Measurements from ENCODE around the gene UNC93A. TPM values are rescaled to one million over a fixed set of nuclear protein-coding genes. Genes with fewer than 3 reads are reported as not detected.

UNC93A gene
- total and polyA plus RNA-seq, 3 donors from 2014 or later: 0.39 TPM; not detected in 2

- no peak overlapping the region for H3K27ac ChIP-seq
- H3K36me3 ChIP-seq (ENCODE audit: low read depth, missing control alignments): no peaks in the 10 kb centered on the region
- TF ChIP-seq CTCF (IDR thresholded peaks at IDR 0.05) (no peak), POLR2A (IDR thresholded peaks at IDR 0.05) (no peak)
- no peaks in the 10 kb centered on the region for H3K4me1 ChIP-seq
- DNase-seq: no peak
- intact Hi-C loops (cut with DNase I; ENCODE audit: low total_unique reads): no loop called here
- no peaks in the 10 kb centered on the region for H3K27me3 ChIP-seq
- WGBS, 2 donors: 94% methylated on average over 22 to 43 of the region's 43 CpGs
- H3K4me3 ChIP-seq: no peak overlapping the region
- no peaks in the 10 kb centered on the region for H3K9me3 ChIP-seq
Measured at GRCh38 chr6:167295495-167296292, 4.6 kb downstream of the UNC93A start.

- TF ChIP-seq CTCF (IDR thresholded peaks at IDR 0.05): no peak
- no peak for TF ChIP-seq POLR2A (IDR thresholded peaks at IDR 0.05)
- Histone ChIP-seq H3K36me3 (ENCODE audit: low read depth, missing control alignments) (no peaks in the 10 kb centered on the region), H3K27ac (no peak overlapping the region), H3K27me3 (no peaks in the 10 kb centered on the region), H3K4me3 (no peak overlapping the region), H3K4me1 (no peaks in the 10 kb centered on the region), H3K9me3 (no peaks in the 10 kb centered on the region)
- no peak for DNase-seq
- intact Hi-C loops (cut with DNase I; ENCODE audit: low total_unique reads): no loop called here
- WGBS, 2 donors: 96 to 100% methylated on average over 5 of the region's 5 CpGs
Measured at GRCh38 chr6:167296293-167296690, 5.2 kb downstream of the UNC93A start.

DNA sequence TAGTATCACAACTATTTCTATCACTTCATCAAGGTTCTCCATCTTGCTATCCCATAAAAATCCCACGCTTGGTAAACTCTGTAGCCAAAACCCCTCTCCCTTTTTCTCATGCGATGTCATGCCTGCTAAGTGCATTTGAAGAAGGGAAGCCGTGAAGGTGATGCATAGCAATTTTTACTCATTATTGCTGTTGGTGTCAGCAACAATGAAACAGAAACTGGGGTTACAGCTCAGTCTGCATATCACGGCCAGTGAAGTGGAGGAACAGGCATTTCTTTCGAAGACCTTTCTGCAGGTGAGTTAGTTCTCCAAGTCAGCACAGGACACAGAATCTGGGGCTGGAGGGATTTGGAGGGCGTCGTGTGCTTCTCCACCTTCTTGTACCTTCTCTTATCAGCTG lies 5.8 kb downstream of the UNC93A start:
- 96% methylated on average over 7 of the region's 7 CpGs for WGBS, 2 donors
- TF ChIP-seq POLR2A (IDR thresholded peaks at IDR 0.05) (no peak), CTCF (IDR thresholded peaks at IDR 0.05) (no peak)
- DNase-seq: no peak
- H3K9me3 ChIP-seq: no peaks in the 10 kb centered on the region
- intact Hi-C loops (cut with DNase I; ENCODE audit: low total_unique reads): no loop called here
- H3K27me3 ChIP-seq: no peaks in the 10 kb centered on the region
- H3K4me1 ChIP-seq: no peaks in the 10 kb centered on the region
- no peak overlapping the region for H3K27ac ChIP-seq
- H3K4me3 ChIP-seq: no peak overlapping the region
- H3K36me3 ChIP-seq (ENCODE audit: low read depth, missing control alignments): no peaks in the 10 kb centered on the region

DNA sequence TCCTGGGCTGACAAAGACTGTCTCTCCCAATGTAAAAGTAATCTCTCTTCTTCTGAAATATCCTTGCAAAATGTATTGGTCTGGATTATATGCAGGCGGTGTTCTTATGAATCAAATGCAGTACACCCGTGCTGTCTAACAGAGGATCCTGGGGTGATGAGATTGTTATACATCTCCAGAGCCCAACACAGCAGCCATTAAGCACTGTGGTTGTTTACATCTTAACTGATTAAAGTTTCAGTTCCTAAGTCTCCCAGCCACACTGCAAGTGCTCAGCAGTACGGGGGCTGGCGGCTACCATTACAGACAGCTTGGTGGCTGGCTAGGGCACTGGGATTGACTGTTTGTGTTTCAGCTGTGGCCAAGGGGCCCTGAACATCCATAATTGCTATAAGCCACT lies 7.0 kb downstream of the UNC93A start:
- WGBS, 2 donors: 68 to 88% methylated on average over 4 of the region's 4 CpGs
- intact Hi-C loops (cut with DNase I; ENCODE audit: low total_unique reads): no loop called here
- no peak overlapping the region for H3K4me3 ChIP-seq

More for the DNA sequence above, 7.0 kb downstream of the UNC93A start:
- H3K27me3 ChIP-seq: no peaks in the 10 kb centered on the region
- no peaks in the 10 kb centered on the region for H3K36me3 ChIP-seq (ENCODE audit: low read depth, missing control alignments)
- H3K4me1 ChIP-seq: no peaks in the 10 kb centered on the region
- TF ChIP-seq CTCF (IDR thresholded peaks at IDR 0.05) (no peak), POLR2A (IDR thresholded peaks at IDR 0.05) (no peak)
- no peaks in the 10 kb centered on the region for H3K9me3 ChIP-seq
- DNase-seq: no peak
- no peak overlapping the region for H3K27ac ChIP-seq
